HepG2 (cell line): ENCODE measurements around the gene SOX5. TPM values are rescaled to one million over a fixed set of nuclear protein-coding genes. Genes with fewer than 3 reads are reported as not detected.

ENCODE experiments used
- ATAC-seq: fragments of 200-7000 bp; cut with Tn5 transposase; 3 replicates; pipeline ENCODE4 v1.9.1; 2020; ENCODE audit warnings: mild to moderate bottlenecking, moderate library complexity
- BruUV-seq: library from RNA; stranded (reverse); fragments of 400-500 nt; replicated peaks from 2 replicates; lab custom pipeline; 2021; lab: Mats Ljungman, UMichigan
- CTCF ChIA-PET: fragments of 300-600 bp; formaldehyde crosslinking; extraction: SDS; loops from one replicate; lab custom pipeline; 2021; ENCODE audit warnings: low total read pairs, inconsistent platforms, low intra/inter-chr PET ratio; lab: Yijun Ruan, JAX
- POLR2A ChIA-PET: fragments of 350-600 bp; sonication (Branson Sonifier 250); formaldehyde crosslinking; loops from one replicate; lab custom pipeline; 2020; ENCODE audit warnings: antibody characterized with exemption, inconsistent platforms; lab: Yijun Ruan, JAX
- DNase-seq: peaks from one replicate; pipeline ENCODE4 v3.0.0-alpha.2; 2015; ENCODE audit warnings: low spot score
- FAIRE-seq: peaks from 3 replicates; lab custom pipeline; 2011; peaks lifted over from hg19 to GRCh38; lab: Jason Lieb, UNC
- H2AFZ ChIP-seq: one replicate; pipeline ENCODE4 v1.6.1; 2011; ENCODE audit warnings: low read length, inconsistent platforms
- H3K27ac ChIP-seq: fragments of 300-600 bp; 3 replicates; pipeline ENCODE4 v1.8.0; 2011; ENCODE audit warnings: mixed run types, mild to moderate bottlenecking, mixed read lengths, low read length, inconsistent platforms; ENCODE audit not compliant: insufficient read depth; ENCODE audit errors: extremely low read length
- H3K27me3 ChIP-seq, 2 experiments: fragments of 200-600 bp in 1 of 2; 2 replicates in 1 of 2; 3 replicates in 1 of 2; pipeline versions ENCODE4 v1.6.0 to v1.8.0; 2011; ENCODE audit warnings: low read length in 2 of 2, mild to moderate bottlenecking in 2 of 2, moderate library complexity in 2 of 2, inconsistent platforms in 1 of 2; ENCODE audit not compliant: insufficient read depth in 2 of 2, control insufficient read depth in 1 of 2
- H3K36me3 ChIP-seq, 2 experiments: fragments of 200-600 bp in 1 of 2; replicated peaks in 1 of 2; 2 replicates in 1 of 2; 3 replicates in 1 of 2; pipeline versions ENCODE4 v1.5.1 to v1.8.0; 2011; ENCODE audit warnings: low read length in 2 of 2, inconsistent platforms in 1 of 2; ENCODE audit not compliant: insufficient read depth in 2 of 2, control insufficient read depth in 1 of 2
- H3K4me1 ChIP-seq: 2 replicates; pipeline ENCODE4 v1.5.1; 2012; ENCODE audit warnings: low read length, inconsistent platforms; ENCODE audit not compliant: insufficient read depth
- H3K4me2 ChIP-seq: 2 replicates; pipeline ENCODE4 v1.6.0; 2011; ENCODE audit warnings: low read depth, low read length, inconsistent platforms
- H3K4me3 ChIP-seq, 3 experiments: fragments of 200-600 bp in 1 of 3; sonication (generic), shearing (Covaris generic) in 1 of 3; replicated peaks in 1 of 3; 2 replicates each; pipeline ENCODE4 v1.5.1; 2011 to 2016; ENCODE audit warnings: low read length in 3 of 3, inconsistent platforms in 2 of 3, low read depth in 2 of 3, mild to moderate bottlenecking in 2 of 3, control low read depth in 1 of 3, mixed read lengths in 1 of 3; ENCODE audit not compliant: insufficient read depth in 1 of 3
- H3K79me2 ChIP-seq: one replicate; pipeline ENCODE4 v1.6.1; 2011; ENCODE audit warnings: low read length, inconsistent platforms; ENCODE audit not compliant: insufficient read depth
- H3K9ac ChIP-seq: 2 replicates; pipeline ENCODE4 v1.6.0; 2011; ENCODE audit warnings: mild to moderate bottlenecking, low read depth, low read length, inconsistent platforms; ENCODE audit not compliant: insufficient read depth
- H3K9me3 ChIP-seq: 2 replicates; pipeline ENCODE4 v1.5.1; 2012; ENCODE audit warnings: mild to moderate bottlenecking, low read length
- H4K20me1 ChIP-seq: 2 replicates; pipeline ENCODE4 v1.6.0; 2011; ENCODE audit warnings: inconsistent platforms, mild to moderate bottlenecking, low read length, moderate library complexity; ENCODE audit not compliant: insufficient read depth
- ERF ChIP-seq: IDR thresholded peaks from 2 replicates; pipeline ENCODE4 v1.6.1; 2018; ENCODE audit warnings: missing biosample characterization, missing genetic modification reagents
- HOXA5 ChIP-seq: sonication (generic); formaldehyde crosslinking; IDR thresholded peaks from 2 replicates; pipeline ENCODE4 v1.4.0; 2020; ENCODE audit warnings: missing genetic modification reagents
- IKZF1 ChIP-seq: fragments of 450-650 bp; IDR thresholded peaks from 2 replicates; pipeline ENCODE4 v1.7.1; 2016
- LBX2 ChIP-seq: sonication (generic); formaldehyde crosslinking; IDR thresholded peaks from 2 replicates; pipeline ENCODE4 v1.5.0; 2020; ENCODE audit warnings: missing genetic modification reagents, mild to moderate bottlenecking, borderline replicate concordance
- MLX ChIP-seq: IDR thresholded peaks from 2 replicates; pipeline ENCODE4 v1.6.1; 2016
- MXD3 ChIP-seq: IDR thresholded peaks from 2 replicates; pipeline ENCODE4 v1.6.1; 2016; ENCODE audit warnings: mild to moderate bottlenecking, missing biosample characterization, missing genetic modification reagents
- POLR2AphosphoS2 ChIP-seq: IDR thresholded peaks from 2 replicates; pipeline ENCODE4 v1.6.1; 2011; ENCODE audit warnings: low read depth, low read length, improper control_type of control experiment
- RFX5 ChIP-seq: IDR thresholded peaks from 2 replicates; pipeline ENCODE4 v1.6.1; 2011; ENCODE audit warnings: low read depth, low read length, improper control_type of control experiment
- SNRNP70 ChIP-seq: fragments of 200-400 bp; formaldehyde crosslinking; IDR thresholded peaks from 2 replicates; pipeline ENCODE4 v1.6.1; 2017; ENCODE audit warnings: mild to moderate bottlenecking, low read depth, low read length, moderate library complexity
- TCF7L2 ChIP-seq: IDR thresholded peaks from 2 replicates; pipeline ENCODE4 v1.6.1; 2011; ENCODE audit warnings: mild to moderate bottlenecking, low read depth, low read length, moderate library complexity
- U2AF1 ChIP-seq: fragments of 200-400 bp; formaldehyde crosslinking; optimal IDR thresholded peaks from 2 replicates; pipeline ENCODE3; 2017; ENCODE audit warnings: mild to moderate bottlenecking, low read depth, low read length
- ZBTB37 ChIP-seq: sonication (generic); formaldehyde crosslinking; IDR thresholded peaks from 2 replicates; pipeline ENCODE4 v1.4.0; 2020; ENCODE audit warnings: mild to moderate bottlenecking, missing genetic modification reagents
- ZBTB49 ChIP-seq: sonication (generic); formaldehyde crosslinking; IDR thresholded peaks from 2 replicates; pipeline ENCODE4 v1.4.0; 2020; ENCODE audit warnings: missing genetic modification reagents, borderline replicate concordance
- ZEB1 ChIP-seq: IDR thresholded peaks from 2 replicates; pipeline ENCODE4 v1.6.1; 2012; ENCODE audit warnings: mild to moderate bottlenecking, low read depth, inconsistent platforms; ENCODE audit not compliant: insufficient replicate concordance
- ZMAT3 ChIP-seq: sonication (generic); formaldehyde crosslinking; conservative IDR thresholded peaks from 2 replicates; pipeline ENCODE4 v1.7.0; 2021; ENCODE audit warnings: missing genetic modification reagents
- ZNF550 ChIP-seq: sonication (generic); formaldehyde crosslinking; IDR thresholded peaks from 2 replicates; pipeline ENCODE4 v1.4.0; 2020; ENCODE audit warnings: mild to moderate bottlenecking, missing genetic modification reagents, borderline replicate concordance
- WGBS: methylation state at CpG from one replicate; pipeline ENCODE4 v1.1.6; 2017; ENCODE audit warnings: low lambda C conversion rate; 5-methylcytosine and 5-hydroxymethylcytosine counted together
- in situ Hi-C: cut with HindIII; loops from 2 replicates; pipeline ENCODE4 v1.10.0; 2017; ENCODE audit warnings: low pct_unique_long_range_greater_than_20kb; ENCODE audit not compliant: extremely low pct_ligation_motif_present
- intact Hi-C: fragments of 100-400 bp; cut with micrococcal nuclease; formaldehyde crosslinking; loops from one replicate; pipeline ENCODE4 v1.10.0; 2022; ENCODE audit not compliant: unreplicated experiment
- polyA plus RNA-seq, 8 experiments: library from polyadenylated mRNA; depleted of rRNA in 3 of 8; stranded (reverse) in 7 of 8; unstranded in 1 of 8; fragments of >200 nt; fragmentation: Illumina TruSeq in 4 of 8; extraction: Trizol in 4 of 8; gene quantifications; 2 replicates each; pipeline versions ENCODE4 v1.2.1 to v1.2.3, GENCODE V29; 2011 to 2016; ENCODE audit warnings: low read depth in 4 of 8, missing spikeins in 1 of 8, mixed read lengths in 1 of 8; ENCODE audit not compliant: insufficient read depth in 1 of 8
- total RNA-seq, 5 experiments: library from RNA; depleted of rRNA; stranded (reverse); fragments of >200 nt; fragmentation: Illumina TruSeq; extraction: Trizol; gene quantifications; 2 replicates each; pipeline ENCODE4 v1.2.3, GENCODE V29; 2016; ENCODE audit warnings: low read depth in 1 of 5

SOX5 gene
- total and polyA plus RNA-seq, 2 of the 13 experiments (the other 11 are each of a cell fraction or from before 2014, with no cell fraction given): 18.5 to 76.4 TPM

- Histone ChIP-seq H3K4me1 (peaks cover under 1% of the 10 kb centered on the region; the same call in 1 of the 2 replicates), H3K27ac (no peak overlapping the region), H3K9me3 (no peaks in the 10 kb centered on the region), H3K79me2 (no peaks in the 10 kb centered on the region), H3K4me3 (no peak overlapping the region), H3K36me3 (no peaks in the 10 kb centered on the region), H3K27me3 (no peaks in the 10 kb centered on the region; a peak in 1 of 5 replicates), H2AFZ (no peak overlapping the region), H4K20me1 (no peaks in the 10 kb centered on the region), H3K9ac (no peak overlapping the region), H3K4me2 (no peak overlapping the region)
- ChIA-PET CTCF (no interaction called here), POLR2A (no interaction called here)
- in situ Hi-C loops (no loop called here), intact Hi-C loops (no loop called here)
- ATAC-seq (no peak), DNase-seq (no peak), FAIRE-seq (no peak)
- 0% methylated on average over 2 of the region's 2 CpGs for WGBS
- no TSS peak for BruUV-seq
- TF ChIP-seq ZNF550 (CRISPR knock-in tag) (no peak), U2AF1 (no peak), ZBTB37 (CRISPR knock-in tag) (no peak), HOXA5 (CRISPR knock-in tag) (no peak), MLX (no peak), POLR2AphosphoS2 (no peak)
Observed at GRCh38 chr12:23488130-23488529, 461.3 kb downstream of the SOX5 start.

- ATAC-seq: no peak
- POLR2A ChIA-PET: no interaction called here
- no peaks in the 10 kb centered on the region for H3K27me3 ChIP-seq
- CTCF ChIA-PET: no interaction called here
- 17% methylated on average over 2 of the region's 2 CpGs for WGBS
- no peaks in the 10 kb centered on the region for H3K9me3 ChIP-seq
- no peak overlapping the region for H2AFZ ChIP-seq
- intact Hi-C loops (no loop called here), in situ Hi-C loops (no loop called here)
- no peak overlapping the region for H3K27ac ChIP-seq
- H4K20me1 ChIP-seq: no peaks in the 10 kb centered on the region
- no peaks in the 10 kb centered on the region for H3K36me3 ChIP-seq
- H3K9ac ChIP-seq: no peak overlapping the region
- no peak overlapping the region for H3K4me2 ChIP-seq
- no peak for DNase-seq
- H3K4me1 ChIP-seq: no peaks in the 10 kb centered on the region
- no peaks in the 10 kb centered on the region for H3K79me2 ChIP-seq
- FAIRE-seq: no peak
- H3K4me3 ChIP-seq: no peak overlapping the region
- TF ChIP-seq ZMAT3 (CRISPR knock-in tag) (no peak), TCF7L2 (no peak), LBX2 (CRISPR knock-in tag) (no peak), MXD3 (no peak), IKZF1 (no peak), SNRNP70 (no peak), ZBTB49 (CRISPR knock-in tag) (no peak), RFX5 (no peak), ERF (no peak), ZEB1 (no peak)
- BruUV-seq: no TSS peak
Observed at GRCh38 chr12:23484238-23484637, 465.2 kb downstream of the SOX5 start.
